NCI-H524 (cell line): Measurements from ENCODE around the gene ACP7.

ENCODE experiments used
- DNase-seq, 2 experiments: peaks; one replicate each; lab custom pipeline; 2025; lab: John Stamatoyannopoulos, UW

Gene ACP7

GRCh38 chr19:39148939-39149529 is 64.9 kb downstream of the ACP7 start:
- DNase-seq = no peak

DNA sequence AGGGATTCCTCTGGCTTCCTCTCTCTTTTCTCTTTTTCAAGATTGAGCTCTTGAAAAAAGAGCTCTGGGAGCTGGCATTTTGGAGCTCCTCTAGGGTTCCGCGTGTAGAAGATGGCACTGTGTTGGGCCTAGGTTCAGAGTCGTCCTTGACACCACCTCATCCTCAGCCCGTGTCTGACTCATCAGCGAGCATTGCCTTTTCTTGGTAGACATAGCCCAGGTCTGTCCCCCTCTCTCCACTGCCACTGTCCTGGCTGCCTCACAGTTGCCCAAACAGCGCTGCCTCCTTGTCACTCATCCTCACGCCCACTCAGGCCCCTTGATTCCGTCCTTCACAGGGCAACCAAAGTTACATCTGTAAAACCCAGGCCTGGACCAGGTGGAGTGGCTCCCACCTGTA is 66.1 kb downstream of the ACP7 start:
- DNase-seq = no peak

DNA sequence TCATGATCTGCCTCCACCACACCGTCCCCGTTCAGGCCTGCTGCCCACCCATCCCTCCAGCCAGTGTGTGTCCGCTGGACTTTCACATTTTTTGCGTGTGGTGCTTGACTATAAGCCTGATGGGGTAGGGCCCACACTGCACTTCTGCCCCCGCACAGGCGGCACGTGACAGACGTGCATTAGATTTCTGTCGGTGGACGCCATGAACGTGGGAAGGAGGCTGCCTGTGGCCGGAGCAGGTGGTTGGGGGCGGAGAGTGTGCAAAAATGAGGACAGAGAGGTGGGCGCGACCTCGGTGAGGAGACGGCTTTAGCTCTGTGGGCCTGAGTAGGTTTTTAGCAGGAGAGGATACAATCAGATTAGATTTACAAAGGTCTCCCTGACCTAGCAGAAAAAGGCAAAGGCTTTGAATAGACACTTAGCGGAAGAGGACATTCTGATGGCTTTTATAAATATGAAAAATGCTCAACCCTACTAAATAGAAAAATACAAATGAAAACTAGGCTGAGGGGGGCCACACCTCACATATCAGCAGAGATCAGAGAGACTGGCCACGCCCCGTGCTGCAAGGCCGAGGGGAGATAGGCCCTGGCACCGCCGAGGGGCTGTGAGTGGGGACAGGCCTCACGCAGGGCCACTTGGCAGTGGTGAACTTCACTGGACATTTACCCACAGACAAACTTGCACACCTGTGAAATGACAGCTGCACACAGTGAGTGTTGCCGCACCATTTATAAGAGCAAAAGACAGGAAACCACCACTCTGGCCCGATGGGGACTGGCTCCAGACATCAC is 66.8 kb downstream of the ACP7 start:
- DNase-seq = no peak

- no peak for DNase-seq
Measured at GRCh38 chr19:39152066-39152465, 67.9 kb downstream of the ACP7 start.

- DNase-seq = no peak
Measured at GRCh38 chr19:39154100-39154628, 70.0 kb downstream of the ACP7 start.

GRCh38 chr19:39154629-39155100 is 70.5 kb downstream of the ACP7 start:
- DNase-seq = no peak

- DNase-seq = no peak
Measured at GRCh38 chr19:39155114-39155700, 71.0 kb downstream of the ACP7 start.

DNA sequence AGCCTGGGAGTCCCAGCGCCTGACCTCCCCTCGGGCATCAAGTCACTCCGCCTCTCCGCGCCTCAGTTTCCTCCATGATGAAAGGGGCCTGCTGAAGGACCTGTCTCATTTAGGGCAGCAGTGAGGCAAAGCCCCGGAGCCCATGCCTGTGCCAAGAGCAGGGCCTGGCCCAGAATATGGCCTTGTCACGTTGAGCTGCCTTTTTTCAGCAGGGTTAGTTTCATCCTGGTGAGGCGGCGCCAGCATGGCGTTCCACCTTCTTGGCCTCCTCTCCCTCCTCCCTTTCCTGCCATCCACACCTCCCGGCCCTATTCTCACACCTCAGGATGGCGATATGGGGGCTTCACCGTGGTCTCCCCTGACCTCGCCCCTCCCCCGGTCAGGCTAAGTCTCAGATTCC is 71.6 kb downstream of the ACP7 start:
- no peak for DNase-seq

DNA sequence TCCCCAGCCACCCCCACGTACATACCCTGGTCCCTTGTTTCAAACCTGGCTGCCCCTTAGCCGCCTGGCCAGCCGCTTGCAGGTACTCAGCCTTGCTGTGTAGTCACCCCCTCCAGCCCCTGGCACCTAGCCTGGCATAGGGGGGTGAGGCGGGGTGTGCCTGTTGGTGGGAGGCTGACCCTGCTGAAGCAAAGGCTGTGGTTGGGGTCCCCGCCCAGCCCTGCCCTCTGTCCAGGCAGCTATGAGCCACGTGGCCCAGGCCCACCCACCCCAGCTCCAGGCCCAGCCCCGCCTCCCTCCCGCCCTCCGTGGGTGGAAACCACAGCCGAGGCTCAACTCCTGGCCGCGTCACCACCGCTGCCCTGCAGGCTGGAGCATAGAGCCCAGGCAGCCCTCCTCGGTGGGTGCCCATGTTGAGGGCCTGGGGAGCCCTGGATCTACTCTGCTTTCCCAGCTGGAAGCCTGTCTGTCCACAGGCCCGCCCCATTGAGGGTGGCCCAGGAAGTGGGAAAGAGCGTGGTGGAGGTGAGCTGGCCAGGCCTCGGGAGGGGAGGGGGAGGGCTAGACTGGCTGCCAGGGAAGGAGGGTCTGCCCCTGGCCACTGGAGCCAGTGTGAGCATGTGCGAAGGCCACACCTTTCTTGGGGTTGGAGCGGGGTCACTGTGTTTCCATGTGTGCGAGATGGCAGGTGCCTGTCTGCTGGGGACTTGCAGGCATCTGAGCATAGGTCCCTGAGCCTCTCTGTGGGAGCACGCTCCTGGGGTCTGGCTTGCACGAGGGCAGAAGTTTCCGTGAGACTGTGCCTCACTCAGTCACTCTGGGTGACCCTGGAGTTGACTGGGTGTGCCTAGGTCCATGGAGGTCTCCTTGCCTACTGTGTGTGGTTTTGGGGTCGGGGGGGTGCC is 72.4 kb downstream of the ACP7 start:
- DNase-seq = no peak

GRCh38 chr19:39157275-39157996 is 73.3 kb downstream of the ACP7 start:
- DNase-seq = no peak

DNA sequence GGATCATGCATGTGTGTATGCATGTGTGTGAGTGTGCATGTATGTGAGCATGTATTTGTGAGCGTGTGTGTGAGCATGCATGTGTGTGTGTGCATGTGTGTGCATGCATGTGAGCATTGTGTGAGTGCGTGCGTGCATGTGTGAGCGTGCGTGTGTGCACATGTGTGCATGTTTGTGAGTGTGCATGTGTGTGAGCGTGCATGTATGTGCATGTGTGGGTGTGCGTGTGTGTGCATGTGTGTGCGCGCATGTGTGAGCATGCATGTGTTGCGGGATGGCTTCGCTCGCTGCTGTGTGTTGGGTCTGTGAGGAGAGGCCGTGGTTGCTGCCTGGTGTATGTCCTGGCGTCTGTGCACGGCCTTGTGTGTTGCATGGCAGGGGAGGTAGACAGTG is 73.8 kb downstream of the ACP7 start:
- DNase-seq = no peak

DNA sequence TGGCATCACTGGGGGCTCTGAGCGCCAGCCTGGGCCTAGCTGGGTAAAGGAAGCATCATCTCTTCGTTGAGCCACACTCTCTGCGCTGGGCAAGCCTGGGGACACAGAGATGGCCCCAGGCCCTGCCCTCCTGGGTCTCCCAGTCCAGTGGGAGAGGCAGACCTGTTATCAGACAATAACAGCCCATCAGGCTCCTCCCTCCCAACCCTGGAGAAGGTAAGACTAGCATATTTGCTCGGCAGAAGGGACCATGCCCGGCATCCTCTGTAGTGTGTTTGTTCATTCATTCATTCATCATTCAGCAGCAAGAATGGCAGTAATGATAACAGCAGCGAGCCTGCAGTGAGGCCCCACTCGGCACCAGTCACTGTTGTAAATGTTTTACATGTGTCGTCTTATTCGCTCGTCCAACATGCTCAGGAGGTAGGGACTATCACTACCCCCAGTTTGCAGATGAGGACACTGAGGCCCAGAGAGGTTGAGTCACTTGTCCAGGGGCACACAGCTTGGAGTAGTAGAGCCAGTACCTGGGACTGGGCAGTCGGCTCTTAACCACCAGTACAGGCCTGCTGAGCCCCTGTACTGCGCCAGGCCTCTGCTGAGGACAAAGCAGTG is 74.6 kb downstream of the ACP7 start:
- DNase-seq = no peak

- no peak for DNase-seq
Measured at GRCh38 chr19:39160523-39160861, 76.3 kb downstream of the ACP7 start.
